Measurements from ENCODE around the gene NR2F1-AS1. TPM values are rescaled to one million over a fixed set of nuclear protein-coding genes. Genes with fewer than 3 reads are reported as not detected.

NR2F1-AS1 gene
- total and polyA plus RNA-seq, 2 donors (not counting 3 experiments of a cell fraction or from before 2014, with no cell fraction given) = 4.2 to 13.8 TPM

DNA sequence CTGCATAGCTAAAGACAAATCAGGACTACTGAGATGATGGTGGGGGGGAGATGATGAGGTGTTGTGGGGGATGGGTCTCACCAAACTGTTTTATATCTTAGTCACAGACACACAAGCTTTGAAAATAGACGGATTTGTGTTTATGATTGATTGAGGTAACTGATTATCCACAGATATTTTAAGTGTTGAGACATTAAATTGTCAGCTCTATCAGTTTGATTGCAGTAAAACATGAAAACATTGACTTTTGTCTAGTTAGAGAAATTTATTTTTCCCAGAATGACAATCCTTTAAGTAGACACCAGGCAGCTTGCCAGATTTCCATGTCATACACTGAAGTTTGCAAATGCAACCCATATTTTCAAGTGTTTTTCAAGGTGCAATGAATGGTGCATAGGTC is 149.8 kb downstream of the NR2F1-AS1 start:
- no TSS peak for BruUV-seq (replicated peaks)
- H3K36me3 ChIP-seq (ENCODE audit: control insufficient read depth in 2 of 2, extremely low read depth in 1 of 2, insufficient read depth in 2 of 2, low read length in 2 of 2) = no peaks in the 10 kb centered on the region
- intact Hi-C loops (cut with micrococcal nuclease) = loop anchor here (10.0 kb wide), 1 partner anchor 374 kb away; no protein-coding TSS in a partner anchor
- ChIA-PET POLR2A (no interaction called here), CTCF (interaction anchor here (1.6 kb wide), 1 partner anchor 339 kb away, joined by 5 read pairs; no protein-coding TSS in a partner anchor)
- H2AFZ ChIP-seq (ENCODE audit: low read depth, low read length) = no peak overlapping the region
- no peak overlapping the region for H3K9ac ChIP-seq (replicated peaks; ENCODE audit: extremely low read depth, insufficient read depth, low read length)
- dilution Hi-C loops (cut with MboI; ENCODE audit: extremely low pct_ligation_motif_present, low sequenced_read_pairs) = no loop called here
- H3K27ac ChIP-seq (ENCODE audit: insufficient read depth, low read depth, low read length) = no peak overlapping the region
- no peaks in the 10 kb centered on the region for H3K79me2 ChIP-seq (ENCODE audit: control insufficient read depth, insufficient read depth, low read length)
- FAIRE-seq (no peak), DNase-seq (ENCODE audit: low read depth, low spot score) (no peak)
- no peaks in the 10 kb centered on the region for H3K4me1 ChIP-seq (ENCODE audit: control insufficient read depth, extremely low read depth, insufficient read depth, low read length)
- H4K20me1 ChIP-seq (replicated peaks; ENCODE audit: control insufficient read depth, extremely low read depth, insufficient read depth, low read length) = no peaks in the 10 kb centered on the region
- H3K4me3 ChIP-seq (replicated peaks in 1 of 3; ENCODE audit: insufficient read depth in 1 of 3, low read depth in 1 of 3, low read length in 3 of 3) = no peak overlapping the region
- H3K27me3 ChIP-seq (ENCODE audit: control insufficient read depth in 2 of 2, insufficient read depth in 2 of 2, low read length in 2 of 2) = no peaks in the 10 kb centered on the region
- no peaks in the 10 kb centered on the region for H3K9me1 ChIP-seq (replicated peaks; ENCODE audit: control insufficient read depth, extremely low read depth, insufficient read depth, low read length)
- no peak overlapping the region for H3K4me2 ChIP-seq (ENCODE audit: insufficient read depth, low read length)
- no peaks in the 10 kb centered on the region for H3K9me3 ChIP-seq (replicated peaks; ENCODE audit: control insufficient read depth, insufficient read depth, low read length)
- TF ChIP-seq MAX (IDR thresholded peaks at IDR 0.05; ENCODE audit: insufficient read depth, insufficient read length) = no peak
- TF ChIP-seq EZH2 (IDR thresholded peaks at IDR 0.05; ENCODE audit: borderline replicate concordance, low read depth, low read length, severe bottlenecking) = no peak
- TF ChIP-seq GATA2 (IDR thresholded peaks at IDR 0.05; ENCODE audit: insufficient read depth, insufficient read length, low read depth, low read length) = no peak
- no peak for TF ChIP-seq POLR2A (IDR thresholded peaks at IDR 0.05; ENCODE audit: low read depth, low read length)
- no peak for TF ChIP-seq MYC (IDR thresholded peaks at IDR 0.05; ENCODE audit: low read depth, low read length)
- TF ChIP-seq POLR2AphosphoS5 (IDR thresholded peaks at IDR 0.05; ENCODE audit: insufficient read depth, low read depth, low read length) = no peak
- no peak for TF ChIP-seq JUN (IDR thresholded peaks at IDR 0.05; ENCODE audit: borderline replicate concordance, insufficient read depth, insufficient read length, low read depth)
- TF ChIP-seq FOS (IDR thresholded peaks at IDR 0.05; ENCODE audit: borderline replicate concordance, insufficient read depth, low read length) = no peak
- TF ChIP-seq, protein P1, sequence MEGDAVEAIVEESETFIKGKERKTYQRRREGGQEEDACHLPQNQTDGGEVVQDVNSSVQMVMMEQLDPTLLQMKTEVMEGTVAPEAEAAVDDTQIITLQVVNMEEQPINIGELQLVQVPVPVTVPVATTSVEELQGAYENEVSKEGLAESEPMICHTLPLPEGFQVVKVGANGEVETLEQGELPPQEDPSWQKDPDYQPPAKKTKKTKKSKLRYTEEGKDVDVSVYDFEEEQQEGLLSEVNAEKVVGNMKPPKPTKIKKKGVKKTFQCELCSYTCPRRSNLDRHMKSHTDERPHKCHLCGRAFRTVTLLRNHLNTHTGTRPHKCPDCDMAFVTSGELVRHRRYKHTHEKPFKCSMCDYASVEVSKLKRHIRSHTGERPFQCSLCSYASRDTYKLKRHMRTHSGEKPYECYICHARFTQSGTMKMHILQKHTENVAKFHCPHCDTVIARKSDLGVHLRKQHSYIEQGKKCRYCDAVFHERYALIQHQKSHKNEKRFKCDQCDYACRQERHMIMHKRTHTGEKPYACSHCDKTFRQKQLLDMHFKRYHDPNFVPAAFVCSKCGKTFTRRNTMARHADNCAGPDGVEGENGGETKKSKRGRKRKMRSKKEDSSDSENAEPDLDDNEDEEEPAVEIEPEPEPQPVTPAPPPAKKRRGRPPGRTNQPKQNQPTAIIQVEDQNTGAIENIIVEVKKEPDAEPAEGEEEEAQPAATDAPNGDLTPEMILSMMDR (IDR thresholded peaks at IDR 0.05; ENCODE audit: extremely low read depth in 1 of 2, insufficient read depth in 1 of 2, low read depth in 1 of 2, low read length in 2 of 2) = no peak
